Measurements from ENCODE around the gene FAM120A. TPM values are rescaled to one million over a fixed set of nuclear protein-coding genes. Genes with fewer than 3 reads are reported as not detected.

FAM120A gene
- total and polyA plus RNA-seq, 7 donors = 37.9 to 126 (median 70.1) TPM

- Histone ChIP-seq H3K4me3 (no peak overlapping the region), H3K36me3 (ENCODE audit: insufficient read depth in 1 of 2, low read depth in 1 of 2) (peaks cover 0 to 15% of the 10 kb centered on the region in 2 donors), H3K4me1 (peaks cover 32% of the 10 kb centered on the region), H3K27me3 (ENCODE audit: insufficient read depth in 3 of 3, low read length in 2 of 3) (no peaks in the 10 kb centered on the region), H3K9me3 (no peaks in the 10 kb centered on the region), H3K27ac (peak overlapping the region; percentile 63)
- no peak for TF ChIP-seq CTCF (IDR thresholded peaks at IDR 0.05)
- intact Hi-C loops (cut with DNase I) = no loop called here
- peak; percentile 76 to 92 (median 82) for ATAC-seq
- DNase-seq = no peak
- WGBS, 3 donors = 71 to 82% (median 75%) methylated on average over 3 of the region's 3 CpGs
Observed at GRCh38 chr9:93491593-93492232, 40.2 kb downstream of the FAM120A start.

GRCh38 chr9:93492327-93492726 is 40.8 kb downstream of the FAM120A start:
- Histone ChIP-seq H3K27ac (peak overlapping the region; percentile 63), H3K4me3 (no peak overlapping the region), H3K4me1 (peaks cover 26% of the 10 kb centered on the region), H3K27me3 (ENCODE audit: insufficient read depth in 3 of 3, low read length in 2 of 3) (no peaks in the 10 kb centered on the region), H3K9me3 (no peaks in the 10 kb centered on the region), H3K36me3 (ENCODE audit: insufficient read depth in 1 of 2, low read depth in 1 of 2) (peaks cover 0 to 18% of the 10 kb centered on the region in 2 donors)
- DNase-seq (no peak), ATAC-seq (peak; percentile 29 to 94 (median 68))
- no peak for TF ChIP-seq CTCF (IDR thresholded peaks at IDR 0.05)
- intact Hi-C loops (cut with DNase I) = no loop called here
- 28 to 39% (median 33%) methylated on average over 5 of the region's 5 CpGs for WGBS, 3 donors

GRCh38 chr9:93493949-93494348 is 42.5 kb downstream of the FAM120A start:
- intact Hi-C loops (cut with DNase I) = no loop called here
- H3K27me3 ChIP-seq (ENCODE audit: insufficient read depth in 3 of 3, low read length in 2 of 3) = no peaks in the 10 kb centered on the region
- peaks cover 0 to 35% of the 10 kb centered on the region in 2 donors for H3K36me3 ChIP-seq (ENCODE audit: insufficient read depth in 1 of 2, low read depth in 1 of 2)
- no peaks in the 10 kb centered on the region for H3K9me3 ChIP-seq
- H3K4me1 ChIP-seq = peaks cover 23% of the 10 kb centered on the region
- H3K27ac ChIP-seq = no peak overlapping the region
- 96 to 98% (median 97%) methylated on average over 12 of the region's 12 CpGs for WGBS, 3 donors
- DNase-seq = no peak
- no peak for TF ChIP-seq CTCF (IDR thresholded peaks at IDR 0.05)
- H3K4me3 ChIP-seq = no peak overlapping the region
- no peak for ATAC-seq

- H3K36me3 ChIP-seq (ENCODE audit: insufficient read depth in 1 of 2, low read depth in 1 of 2) = peaks cover 0 to 47% of the 10 kb centered on the region in 2 donors
- 74 to 82% (median 77%) methylated on average over 3 of the region's 3 CpGs for WGBS, 3 donors
- H3K4me1 ChIP-seq = peaks cover 30% of the 10 kb centered on the region
- ATAC-seq (no peak), DNase-seq (no peak)
- TF ChIP-seq CTCF (IDR thresholded peaks at IDR 0.05) = no peak
- intact Hi-C loops (cut with DNase I) = no loop called here
- no peak overlapping the region for H3K4me3 ChIP-seq
- no peak overlapping the region for H3K27ac ChIP-seq
- H3K9me3 ChIP-seq = no peaks in the 10 kb centered on the region
- H3K27me3 ChIP-seq (ENCODE audit: insufficient read depth in 3 of 3, low read length in 2 of 3) = no peaks in the 10 kb centered on the region
Observed at GRCh38 chr9:93496285-93496684, 44.8 kb downstream of the FAM120A start.

All from psoas muscle (tissue), 8 donors.